Activated naive CD4-positive, alpha-beta T cell treated with anti-CD3 and anti-CD28 coated beads, Interleukin-2, amount 50 U/mL, for 24 hours (primary cell): Measurements from ENCODE around the gene GADD45B.

Experiments used
- H3K27ac Mint-ChIP-seq: one replicate; pipeline ENCODE4 v1.8.0; 2021; ENCODE audit warnings: mild to moderate bottlenecking, mixed read lengths
- H3K27me3 Mint-ChIP-seq: one replicate; pipeline ENCODE4 v1.8.0; 2021; ENCODE audit warnings: mixed read lengths
- H3K36me3 Mint-ChIP-seq: one replicate; pipeline ENCODE4 v1.8.0; 2021; ENCODE audit warnings: mixed read lengths
- H3K4me1 Mint-ChIP-seq: one replicate; pipeline ENCODE4 v1.8.0; 2021; ENCODE audit warnings: mixed read lengths
- H3K4me3 Mint-ChIP-seq: one replicate; pipeline ENCODE4 v1.8.0; 2021; ENCODE audit warnings: mild to moderate bottlenecking, mixed read lengths
- H3K9me3 Mint-ChIP-seq: one replicate; pipeline ENCODE4 v1.8.0; 2021; ENCODE audit warnings: mixed read lengths

Gene GADD45B

GRCh38 chr19:2438178-2438577 is 37.7 kb upstream of the GADD45B start:
- no peaks in the 10 kb centered on the region for H3K36me3 Mint-ChIP-seq
- H3K27ac Mint-ChIP-seq: no peak overlapping the region

GRCh38 chr19:2440515-2440914 is 35.4 kb upstream of the GADD45B start:
- H3K4me3 Mint-ChIP-seq: no peak overlapping the region
- H3K9me3 Mint-ChIP-seq: no peaks in the 10 kb centered on the region
- H3K27ac Mint-ChIP-seq: no peak overlapping the region
- peaks cover 4% of the 10 kb centered on the region for H3K4me1 Mint-ChIP-seq
- H3K27me3 Mint-ChIP-seq: no peaks in the 10 kb centered on the region
- H3K36me3 Mint-ChIP-seq: no peaks in the 10 kb centered on the region

More at GRCh38 chr19:2438178-2438577, 37.7 kb upstream of the GADD45B start:
- Mint-ChIP-seq H3K9me3 (no peaks in the 10 kb centered on the region), H3K4me3 (no peak overlapping the region), H3K27me3 (no peaks in the 10 kb centered on the region), H3K4me1 (no peaks in the 10 kb centered on the region)

- no peak overlapping the region for H3K4me3 Mint-ChIP-seq
- H3K4me1 Mint-ChIP-seq: peaks cover 5% of the 10 kb centered on the region
- no peaks in the 10 kb centered on the region for H3K27me3 Mint-ChIP-seq
- H3K9me3 Mint-ChIP-seq: no peaks in the 10 kb centered on the region
- H3K36me3 Mint-ChIP-seq: no peaks in the 10 kb centered on the region
- H3K27ac Mint-ChIP-seq: no peak overlapping the region
Measured at GRCh38 chr19:2441096-2441752, 34.7 kb upstream of the GADD45B start.

- H3K27ac Mint-ChIP-seq: no peak overlapping the region
- H3K36me3 Mint-ChIP-seq: no peaks in the 10 kb centered on the region
Measured at GRCh38 chr19:2443116-2443784, 32.7 kb upstream of the GADD45B start.

GRCh38 chr19:2443785-2444182 is 32.1 kb upstream of the GADD45B start:
- Mint-ChIP-seq H3K27ac (no peak overlapping the region), H3K4me3 (no peak overlapping the region), H3K4me1 (peaks cover 11% of the 10 kb centered on the region), H3K36me3 (no peaks in the 10 kb centered on the region), H3K27me3 (no peaks in the 10 kb centered on the region), H3K9me3 (no peaks in the 10 kb centered on the region)

More at GRCh38 chr19:2443116-2443784, 32.7 kb upstream of the GADD45B start:
- no peak overlapping the region for H3K4me3 Mint-ChIP-seq
- peaks cover 11% of the 10 kb centered on the region for H3K4me1 Mint-ChIP-seq
- H3K9me3 Mint-ChIP-seq: no peaks in the 10 kb centered on the region
- H3K27me3 Mint-ChIP-seq: no peaks in the 10 kb centered on the region

- Mint-ChIP-seq H3K9me3 (no peaks in the 10 kb centered on the region), H3K4me1 (peaks cover 11% of the 10 kb centered on the region), H3K27ac (no peak overlapping the region), H3K4me3 (no peak overlapping the region), H3K27me3 (no peaks in the 10 kb centered on the region), H3K36me3 (no peaks in the 10 kb centered on the region)
Measured at GRCh38 chr19:2444251-2445002, 31.5 kb upstream of the GADD45B start.

GRCh38 chr19:2446381-2446780 is 29.5 kb upstream of the GADD45B start:
- Mint-ChIP-seq H3K27me3 (no peaks in the 10 kb centered on the region), H3K4me3 (peak overlapping the region; percentile 81), H3K4me1 (peaks cover 11% of the 10 kb centered on the region), H3K36me3 (no peaks in the 10 kb centered on the region), H3K27ac (peak overlapping the region; percentile 51), H3K9me3 (no peaks in the 10 kb centered on the region)

GRCh38 chr19:2449019-2449418 is 26.9 kb upstream of the GADD45B start:
- Mint-ChIP-seq H3K27me3 (no peaks in the 10 kb centered on the region), H3K36me3 (no peaks in the 10 kb centered on the region), H3K9me3 (no peaks in the 10 kb centered on the region), H3K27ac (no peak overlapping the region), H3K4me3 (no peak overlapping the region), H3K4me1 (peaks cover 7% of the 10 kb centered on the region)

- H3K4me3 Mint-ChIP-seq: no peak overlapping the region
- H3K36me3 Mint-ChIP-seq: no peaks in the 10 kb centered on the region
- no peak overlapping the region for H3K27ac Mint-ChIP-seq
- H3K9me3 Mint-ChIP-seq: no peaks in the 10 kb centered on the region
- H3K27me3 Mint-ChIP-seq: no peaks in the 10 kb centered on the region
- peaks cover 19% of the 10 kb centered on the region for H3K4me1 Mint-ChIP-seq
Measured at GRCh38 chr19:2451138-2451537, 24.8 kb upstream of the GADD45B start.

- no peaks in the 10 kb centered on the region for H3K36me3 Mint-ChIP-seq
- peaks cover 13% of the 10 kb centered on the region for H3K4me1 Mint-ChIP-seq
- no peaks in the 10 kb centered on the region for H3K9me3 Mint-ChIP-seq
- no peak overlapping the region for H3K27ac Mint-ChIP-seq
- no peak overlapping the region for H3K4me3 Mint-ChIP-seq
- H3K27me3 Mint-ChIP-seq: no peaks in the 10 kb centered on the region
Measured at GRCh38 chr19:2451741-2452140, 24.2 kb upstream of the GADD45B start.

GRCh38 chr19:2453431-2454025 is 22.4 kb upstream of the GADD45B start:
- H3K27me3 Mint-ChIP-seq: no peaks in the 10 kb centered on the region
- peak overlapping the region; percentile 47 for H3K4me3 Mint-ChIP-seq
- H3K27ac Mint-ChIP-seq: no peak overlapping the region

GRCh38 chr19:2454199-2454961 is 21.5 kb upstream of the GADD45B start:
- Mint-ChIP-seq H3K9me3 (no peaks in the 10 kb centered on the region), H3K4me1 (peaks cover 16% of the 10 kb centered on the region), H3K27ac (no peak overlapping the region), H3K4me3 (peak overlapping the region; percentile 80), H3K27me3 (no peaks in the 10 kb centered on the region), H3K36me3 (no peaks in the 10 kb centered on the region)

More at GRCh38 chr19:2453431-2454025, 22.4 kb upstream of the GADD45B start:
- Mint-ChIP-seq H3K4me1 (peaks cover 16% of the 10 kb centered on the region), H3K36me3 (no peaks in the 10 kb centered on the region), H3K9me3 (no peaks in the 10 kb centered on the region)

GRCh38 chr19:2454962-2455850 is 20.7 kb upstream of the GADD45B start:
- no peak overlapping the region for H3K27ac Mint-ChIP-seq
- H3K27me3 Mint-ChIP-seq: no peaks in the 10 kb centered on the region
- H3K36me3 Mint-ChIP-seq: no peaks in the 10 kb centered on the region
- H3K4me1 Mint-ChIP-seq: peaks cover 16% of the 10 kb centered on the region
- no peaks in the 10 kb centered on the region for H3K9me3 Mint-ChIP-seq
- peak overlapping the region; percentile 80 for H3K4me3 Mint-ChIP-seq

GRCh38 chr19:2455851-2456570 is 19.9 kb upstream of the GADD45B start:
- peak overlapping the region; percentile 80 for H3K4me3 Mint-ChIP-seq
- peaks cover 16% of the 10 kb centered on the region for H3K4me1 Mint-ChIP-seq
- H3K27ac Mint-ChIP-seq: no peak overlapping the region
- H3K27me3 Mint-ChIP-seq: no peaks in the 10 kb centered on the region
- no peaks in the 10 kb centered on the region for H3K9me3 Mint-ChIP-seq
- no peaks in the 10 kb centered on the region for H3K36me3 Mint-ChIP-seq
